DOHH2 (cell line): ENCODE measurements around the gene PGAP2.

Source experiments
- EZH2phosphoT487 ChIP-seq: fragments of 200-600 bp; sonication (generic); IDR thresholded peaks from 2 replicates; pipeline ENCODE4 v1.6.1; 2017; ENCODE audit warnings: borderline replicate concordance, mild to moderate bottlenecking, antibody characterized with exemption, low read length, moderate library complexity, mixed read lengths
- TF ChIP-seq, protein P1 (sequence below): fragments of 200-600 bp; sonication (generic); IDR thresholded peaks from one replicate; pipeline ENCODE4 v1.5.1; 2014; ENCODE audit warnings: antibody characterized with exemption, mild to moderate bottlenecking, low read depth, low read length; ENCODE audit not compliant: poor library complexity, severe bottlenecking

DNA sequence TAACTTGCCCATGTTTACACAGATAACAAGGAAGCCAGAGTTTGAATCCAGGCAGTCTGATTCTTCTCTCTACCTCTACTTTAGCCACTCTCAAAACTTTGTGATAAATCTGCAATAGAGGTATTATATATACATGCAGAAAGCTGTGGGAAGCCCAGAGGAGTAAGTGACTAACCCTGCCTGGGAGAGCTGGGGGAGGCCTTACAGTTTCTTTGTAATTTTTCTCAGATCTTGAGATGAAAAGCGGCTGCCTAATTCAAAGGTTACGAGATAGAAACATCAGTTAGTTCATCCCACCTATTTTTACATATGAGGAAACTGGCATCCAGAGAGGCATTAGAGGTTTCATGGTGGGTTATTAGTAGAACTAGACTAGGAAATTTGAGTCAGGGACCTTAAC is 52.0 kb downstream of the PGAP2 start:
- TF ChIP-seq, protein P1, sequence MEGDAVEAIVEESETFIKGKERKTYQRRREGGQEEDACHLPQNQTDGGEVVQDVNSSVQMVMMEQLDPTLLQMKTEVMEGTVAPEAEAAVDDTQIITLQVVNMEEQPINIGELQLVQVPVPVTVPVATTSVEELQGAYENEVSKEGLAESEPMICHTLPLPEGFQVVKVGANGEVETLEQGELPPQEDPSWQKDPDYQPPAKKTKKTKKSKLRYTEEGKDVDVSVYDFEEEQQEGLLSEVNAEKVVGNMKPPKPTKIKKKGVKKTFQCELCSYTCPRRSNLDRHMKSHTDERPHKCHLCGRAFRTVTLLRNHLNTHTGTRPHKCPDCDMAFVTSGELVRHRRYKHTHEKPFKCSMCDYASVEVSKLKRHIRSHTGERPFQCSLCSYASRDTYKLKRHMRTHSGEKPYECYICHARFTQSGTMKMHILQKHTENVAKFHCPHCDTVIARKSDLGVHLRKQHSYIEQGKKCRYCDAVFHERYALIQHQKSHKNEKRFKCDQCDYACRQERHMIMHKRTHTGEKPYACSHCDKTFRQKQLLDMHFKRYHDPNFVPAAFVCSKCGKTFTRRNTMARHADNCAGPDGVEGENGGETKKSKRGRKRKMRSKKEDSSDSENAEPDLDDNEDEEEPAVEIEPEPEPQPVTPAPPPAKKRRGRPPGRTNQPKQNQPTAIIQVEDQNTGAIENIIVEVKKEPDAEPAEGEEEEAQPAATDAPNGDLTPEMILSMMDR = no peak
- no peak for TF ChIP-seq EZH2phosphoT487
